Neural cell (in vitro differentiated cells): ENCODE measurements around the gene RIMKLA.

Experiments used
- EZH2 ChIP-seq: fragments of 200-600, 300-800 bp; shearing (Covaris generic), sonication (generic); IDR thresholded peaks from 2 replicates; pipeline ENCODE4 v1.6.1; 2014; ENCODE audit warnings: antibody characterized with exemption, low read length, borderline replicate concordance, mild to moderate bottlenecking; ENCODE audit not compliant: insufficient read depth, poor library complexity, severe bottlenecking
- RAD21 ChIP-seq: fragments of 450-650 bp; conservative IDR thresholded peaks from 2 replicates; pipeline ENCODE4 v1.6.1; 2014; ENCODE audit warnings: antibody characterized with exemption, mild to moderate bottlenecking, moderate library complexity
- TF ChIP-seq, protein P1 (sequence below): fragments of 450-650 bp; IDR thresholded peaks from 2 replicates; pipeline ENCODE4 v1.5.1; 2014; ENCODE audit warnings: antibody characterized with exemption, mild to moderate bottlenecking, moderate library complexity; ENCODE audit not compliant: poor library complexity, severe bottlenecking

DNA sequence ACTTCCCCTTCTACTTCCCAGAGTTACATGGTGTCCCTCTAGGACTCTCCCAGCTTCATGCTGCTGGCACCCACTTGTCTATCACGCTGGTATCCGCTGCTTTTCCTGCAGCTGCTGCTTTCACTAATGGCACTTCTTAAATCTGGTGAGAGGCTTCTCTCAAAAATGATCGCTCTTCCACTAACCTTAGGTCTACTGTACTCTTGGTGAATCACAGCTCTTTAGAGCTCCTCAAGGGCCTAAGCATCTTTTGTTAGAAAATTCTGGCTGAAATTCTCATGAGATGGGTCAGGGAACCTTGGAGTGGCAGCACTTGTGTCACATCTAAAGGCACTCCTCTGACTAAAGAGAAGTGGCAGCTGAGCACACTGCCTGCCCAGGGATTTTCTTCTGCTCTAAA is 43.1 kb downstream of the RIMKLA start:
- TF ChIP-seq EZH2 (no peak), RAD21 (no peak)
- TF ChIP-seq, protein P1, sequence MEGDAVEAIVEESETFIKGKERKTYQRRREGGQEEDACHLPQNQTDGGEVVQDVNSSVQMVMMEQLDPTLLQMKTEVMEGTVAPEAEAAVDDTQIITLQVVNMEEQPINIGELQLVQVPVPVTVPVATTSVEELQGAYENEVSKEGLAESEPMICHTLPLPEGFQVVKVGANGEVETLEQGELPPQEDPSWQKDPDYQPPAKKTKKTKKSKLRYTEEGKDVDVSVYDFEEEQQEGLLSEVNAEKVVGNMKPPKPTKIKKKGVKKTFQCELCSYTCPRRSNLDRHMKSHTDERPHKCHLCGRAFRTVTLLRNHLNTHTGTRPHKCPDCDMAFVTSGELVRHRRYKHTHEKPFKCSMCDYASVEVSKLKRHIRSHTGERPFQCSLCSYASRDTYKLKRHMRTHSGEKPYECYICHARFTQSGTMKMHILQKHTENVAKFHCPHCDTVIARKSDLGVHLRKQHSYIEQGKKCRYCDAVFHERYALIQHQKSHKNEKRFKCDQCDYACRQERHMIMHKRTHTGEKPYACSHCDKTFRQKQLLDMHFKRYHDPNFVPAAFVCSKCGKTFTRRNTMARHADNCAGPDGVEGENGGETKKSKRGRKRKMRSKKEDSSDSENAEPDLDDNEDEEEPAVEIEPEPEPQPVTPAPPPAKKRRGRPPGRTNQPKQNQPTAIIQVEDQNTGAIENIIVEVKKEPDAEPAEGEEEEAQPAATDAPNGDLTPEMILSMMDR: no peak
